Retina (tissue), 1 donor: ENCODE results near the gene COL4A1.

Experiments
- DNase-seq: peaks from one replicate; pipeline ENCODE4 v3.0.0-alpha.2; 2016

Gene COL4A1

DNA sequence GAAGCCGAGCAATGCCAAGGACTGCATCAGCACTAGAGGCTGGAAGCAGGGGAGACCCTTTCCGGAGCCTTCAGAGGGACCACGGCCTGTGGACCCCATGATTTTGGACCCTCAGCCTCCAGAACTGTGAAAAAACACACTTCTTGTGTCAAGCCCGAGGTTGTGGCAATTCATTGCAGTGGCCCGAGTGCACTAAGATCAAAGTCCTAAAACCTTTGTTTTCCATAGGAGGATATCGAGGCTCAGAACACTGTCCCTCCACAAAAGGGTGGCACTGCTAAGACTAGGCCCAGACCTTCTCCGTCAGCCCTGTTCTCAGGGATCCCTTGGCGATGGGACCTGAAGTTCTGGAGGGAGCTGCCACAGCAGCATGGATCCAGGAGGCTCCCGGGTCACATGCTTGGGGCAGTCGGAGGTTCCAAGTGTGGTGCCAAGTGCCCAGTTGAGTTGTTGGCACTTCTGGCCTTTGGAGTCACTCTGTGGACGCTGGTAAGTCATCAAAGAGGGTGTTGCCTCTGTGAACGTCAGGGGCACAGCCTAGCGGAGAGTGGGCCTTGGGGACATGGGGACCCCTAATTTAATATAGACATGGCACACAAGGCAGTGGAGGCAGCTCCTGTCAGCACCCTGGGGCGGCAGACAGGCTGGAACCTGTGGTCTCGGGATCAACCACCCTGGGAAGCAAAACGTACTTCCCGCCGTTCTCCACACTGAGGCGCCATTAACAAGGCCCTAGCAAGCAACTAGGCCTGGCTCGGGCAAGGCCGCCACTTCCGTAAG is 199.2 kb downstream of the COL4A1 start:
- no peak for DNase-seq

DNA sequence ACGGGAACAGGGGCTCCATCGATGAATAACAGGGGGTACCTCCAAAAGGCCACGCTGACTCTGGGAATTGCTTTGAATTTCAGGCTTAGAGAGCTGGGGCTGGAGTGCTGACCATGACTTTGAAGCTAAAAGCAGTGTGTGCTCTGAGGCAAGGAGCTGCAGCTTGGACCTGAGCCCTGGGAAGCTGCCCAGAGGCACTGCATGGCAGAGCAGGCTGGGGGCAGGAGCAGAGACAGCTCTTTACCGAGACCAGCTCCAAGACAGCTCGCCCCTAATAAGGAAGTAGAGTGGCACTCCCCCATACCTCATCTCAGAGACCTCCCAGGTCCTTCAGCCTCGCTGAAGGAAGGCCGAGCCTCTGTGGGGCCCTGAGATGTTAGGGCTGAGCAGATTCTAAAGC is 200.2 kb downstream of the COL4A1 start:
- peak; percentile 2 for DNase-seq

DNA sequence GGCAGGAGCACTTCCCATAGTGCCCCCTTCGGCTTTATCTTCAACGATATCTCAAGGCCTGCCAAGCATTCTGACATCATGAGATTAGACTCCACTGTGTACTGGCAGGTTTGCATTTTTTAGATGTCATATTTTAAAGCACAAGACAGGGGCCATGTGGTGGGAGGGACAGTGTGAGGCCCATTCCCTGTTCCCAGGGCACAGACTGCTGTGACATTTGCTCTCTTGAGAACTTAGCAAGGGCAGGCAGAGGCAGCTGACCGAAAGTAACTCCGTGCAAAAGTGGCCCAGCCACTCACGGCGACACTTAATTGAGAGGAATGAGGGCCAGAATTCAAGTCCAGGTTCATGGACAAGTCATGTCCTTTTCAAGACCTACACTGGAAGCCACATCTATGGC is 201.8 kb downstream of the COL4A1 start:
- DNase-seq = peak; percentile 1

DNA sequence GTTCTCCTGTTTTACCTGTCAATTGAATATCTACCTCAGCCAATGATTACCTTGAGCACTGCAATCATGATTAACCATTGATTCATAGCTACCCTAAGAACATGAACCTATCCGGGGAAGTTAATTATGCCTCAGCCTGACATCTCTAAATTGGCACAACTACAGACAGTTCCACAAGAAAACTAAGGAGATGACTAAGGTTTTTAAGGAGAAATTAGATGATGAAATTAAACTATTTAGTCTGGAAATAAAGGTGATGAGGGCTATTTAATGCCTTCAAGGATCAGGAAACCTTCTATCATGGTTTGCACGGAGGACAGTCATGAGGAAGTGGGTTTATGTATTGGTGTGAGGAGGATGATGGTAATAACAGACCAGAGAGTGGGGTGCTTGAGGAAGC is 203.4 kb downstream of the COL4A1 start:
- no peak for DNase-seq

DNA sequence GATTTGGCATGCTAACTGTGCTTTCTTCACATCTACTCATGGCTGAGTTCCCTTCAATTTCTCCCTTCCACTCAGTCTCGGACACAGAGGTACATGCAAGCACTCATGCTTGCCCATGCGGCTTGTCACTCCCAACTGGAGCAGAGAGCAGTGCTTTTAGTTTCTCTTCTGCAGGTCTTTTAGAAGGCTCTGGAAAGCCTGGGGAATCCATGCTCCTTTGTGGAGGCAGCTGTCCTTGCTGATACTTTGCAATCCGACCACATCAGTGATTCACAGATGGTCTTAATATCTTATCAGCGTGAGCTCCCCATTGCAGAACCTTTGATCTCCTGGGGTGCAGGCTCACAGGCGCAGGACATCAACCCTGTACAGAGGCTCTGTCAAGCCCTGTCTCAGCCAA is 203.9 kb downstream of the COL4A1 start:
- DNase-seq = peak; percentile 1

DNA sequence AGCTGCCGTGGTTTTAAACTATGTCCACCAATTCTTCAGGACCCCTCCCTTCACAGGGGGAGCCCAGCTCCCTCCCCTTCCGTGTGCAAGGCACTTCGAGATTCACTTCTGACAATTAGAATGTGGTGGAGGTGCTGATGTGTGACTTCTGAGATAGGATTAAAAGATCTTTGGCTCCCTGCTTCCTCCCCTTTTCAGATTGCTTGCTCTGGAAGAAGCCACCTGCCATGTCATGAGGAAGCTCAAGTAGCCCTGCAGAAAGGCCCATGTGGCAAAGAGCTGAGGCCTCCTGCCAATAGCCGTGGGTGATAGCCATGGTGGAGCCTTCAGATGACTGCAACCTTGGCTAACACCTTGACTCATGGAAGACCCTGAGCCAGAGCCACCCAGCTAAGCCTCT is 204.9 kb downstream of the COL4A1 start:
- DNase-seq = no peak

DNA sequence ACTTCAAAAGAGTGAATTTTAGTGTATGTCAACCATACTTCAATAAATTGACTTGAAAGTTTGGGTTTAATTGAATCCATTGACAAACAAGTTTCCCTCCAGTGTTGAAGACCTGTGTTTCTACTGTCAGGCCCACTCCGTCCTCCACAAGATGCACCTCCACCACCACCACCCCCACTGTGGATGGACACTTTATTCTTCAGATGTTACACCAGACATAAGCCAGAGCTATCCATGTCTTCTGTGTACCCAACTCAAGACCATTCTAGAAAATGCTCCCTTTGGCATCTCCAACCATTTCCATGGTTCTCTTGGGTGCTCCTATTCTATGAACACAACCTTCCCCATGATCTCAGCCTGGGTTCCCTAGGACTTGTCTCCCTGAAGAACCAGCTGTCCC is 207.0 kb downstream of the COL4A1 start:
- no peak for DNase-seq
